Spleen (tissue), 11 donors: ENCODE results near the gene VWA3B. TPM values are rescaled to one million over a fixed set of nuclear protein-coding genes. Genes with fewer than 3 reads are reported as not detected.
"Not testable (repeated sequence)": the region's sequence is repeated elsewhere in the genome, so short reads cannot be mapped to it uniquely, and the experiment has no call there.

Experiments used
- DNase-seq: peaks from one replicate; pipeline ENCODE4 v3.0.0-alpha.2; 2020
- H3K27ac ChIP-seq, 8 donors: fragments of 200-600 bp; sonication (generic) in 7 of 8; 1 replicate in 4 of 8; 2 replicates in 4 of 8; pipeline versions ENCODE4 v1.5.0 to v1.8.0; 2016 to 2021; ENCODE audit warnings: inconsistent platforms in 4 of 8, mild to moderate bottlenecking in 4 of 8, moderate library complexity in 1 of 8
- H3K27me3 ChIP-seq, 7 donors: fragments of 200-600 bp; sonication (generic) in 6 of 7; replicated peaks in 1 of 7; 1 replicate in 4 of 7; 2 replicates in 3 of 7; pipeline versions ENCODE4 v1.5.0 to v1.8.0; 2016 to 2021; ENCODE audit warnings: inconsistent platforms in 3 of 7, mild to moderate bottlenecking in 1 of 7
- H3K36me3 ChIP-seq, 6 donors: fragments of 200-600 bp; sonication (generic) in 5 of 6; 1 replicate in 4 of 6; 2 replicates in 2 of 6; pipeline versions ENCODE4 v1.5.0 to v1.8.0; 2016 to 2021; ENCODE audit warnings: inconsistent platforms in 2 of 6
- H3K4me1 ChIP-seq, 6 donors: fragments of 200-600 bp; sonication (generic) in 5 of 6; 1 replicate in 3 of 6; 2 replicates in 3 of 6; pipeline versions ENCODE4 v1.5.0 to v1.8.0; 2016 to 2021; ENCODE audit warnings: inconsistent platforms in 3 of 6
- H3K4me3 ChIP-seq, 8 donors: fragments of 200-600 bp; sonication (generic) in 7 of 8; 1 replicate in 4 of 8; 2 replicates in 4 of 8; pipeline versions ENCODE4 v1.5.0 to v1.8.0; 2016 to 2021; ENCODE audit warnings: inconsistent platforms in 4 of 8, mild to moderate bottlenecking in 4 of 8, moderate library complexity in 2 of 8
- H3K9me3 ChIP-seq, 8 donors: fragments of 200-600 bp; sonication (generic) in 7 of 8; 1 replicate in 4 of 8; 2 replicates in 4 of 8; pipeline versions ENCODE4 v1.5.0 to v1.8.0; 2016 to 2021; ENCODE audit warnings: inconsistent platforms in 4 of 8
- CTCF ChIP-seq, 11 experiments: fragments of 200-600 bp in 7 of 11; fragments of 450-650 bp in 4 of 11; sonication (generic) in 4 of 11; IDR thresholded peaks in 8 of 11; conservative IDR thresholded peaks in 3 of 11; 1 replicate in 7 of 11; 2 replicates in 4 of 11; pipeline versions ENCODE4 v1.4.0 to v1.8.0; 2016 to 2021; ENCODE audit warnings: antibody characterized with exemption in 11 of 11, inconsistent platforms in 4 of 11, mild to moderate bottlenecking in 1 of 11
- POLR2A ChIP-seq, 3 donors: fragments of 450-650 bp; IDR thresholded peaks; one replicate each; pipeline ENCODE4 v1.5.1; 2017; ENCODE audit warnings: antibody characterized with exemption in 3 of 3, mild to moderate bottlenecking in 1 of 3
- POLR2AphosphoS5 ChIP-seq, 3 donors: sonication (generic); formaldehyde crosslinking; IDR thresholded peaks; one replicate each; pipeline ENCODE4 v1.5.1; 2017; ENCODE audit warnings: antibody characterized with exemption in 3 of 3
- WGBS, 5 donors: extraction: QIAGEN DNeasy Blood & Tissue Kit in 3 of 5; methylation state at CpG; one replicate each; pipeline versions ENCODE4 v1.1.5 to v1.1.7; 2013 to 2018; 5-methylcytosine and 5-hydroxymethylcytosine counted together
- intact Hi-C: fragments of 100-400 bp; cut with DNase I; formaldehyde crosslinking; loops from one replicate; pipeline ENCODE4 v1.15.0; 2023; ENCODE audit warnings: low total_unique reads
- polyA plus RNA-seq, 3 donors: library from polyadenylated mRNA; stranded (reverse); fragments of 200-250 nt; gene quantifications; one replicate each; pipeline ENCODE4 v1.2.1, GENCODE V29; 2013
- total RNA-seq, 7 donors: library from RNA; depleted of rRNA in 3 of 7; stranded (reverse); fragments of >200 nt in 3 of 7; fragmentation: NEBNext Ultra II Directional in 4 of 7; extraction: Animal tissue kit (Norgen Biotek cat#: 25700) in 4 of 7; gene quantifications; one replicate each; pipeline versions ENCODE4 v1.1.0 to v1.2.1, GENCODE V29; 2016 to 2021
- donor health status: healthy with polysubstance abuse.
- donor health status: DM: no; HTN: no; CAD: no; lungs with moderate emphysema.
- donor health status: DM: no; HTN: no; CAD: no.
- donor health status: Bipolar disorder and iron deficiency.
- donor health status: healthy.
- donor health status: DM: no; HTN: no; CAD: no.
- donor health status: DM: yes; HTN: yes; CAD: no.

Gene VWA3B
- total and polyA plus RNA-seq, 10 donors = 0.02 to 0.13 TPM; not detected in 8

DNA sequence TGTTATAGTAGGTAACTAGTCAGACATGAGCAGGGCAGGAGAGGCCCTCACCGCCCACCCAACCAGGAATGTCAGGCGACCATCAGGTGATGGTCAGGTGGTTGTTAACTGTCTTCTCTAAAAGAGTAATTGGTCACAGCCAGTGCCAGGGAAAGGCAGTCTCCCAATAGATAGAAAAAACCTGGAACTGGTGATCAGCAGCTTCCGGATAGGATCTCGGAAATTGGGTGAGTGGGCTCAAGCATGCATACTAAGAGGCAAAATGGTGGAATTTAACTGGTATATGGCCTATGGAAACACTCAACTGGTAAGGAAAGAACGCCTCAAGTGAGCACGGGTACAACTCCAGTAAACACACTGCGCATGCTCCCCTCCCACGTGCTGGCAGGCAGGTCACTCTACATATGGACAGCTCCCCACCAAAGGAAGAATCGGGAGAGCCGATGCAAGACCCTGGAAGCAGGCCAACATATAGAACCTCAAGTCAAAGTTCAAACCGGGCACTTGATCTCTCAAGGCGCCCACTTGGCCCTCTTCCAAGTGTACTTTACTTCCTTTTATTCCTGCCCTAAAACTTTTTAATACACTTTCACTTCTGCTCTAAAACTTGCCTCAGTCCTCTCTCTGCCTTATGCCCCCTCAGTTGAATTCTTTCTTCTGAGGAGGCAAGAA lies 47.7 kb upstream of the VWA3B start:
- 63 to 72% (median 64%) methylated on average over 12 of the region's 12 CpGs for whole genome bisulfite sequencing, 5 donors
- Histone ChIP-seq H3K4me3 (no peak overlapping the region), H3K9me3 (peaks cover 3 to 18% (median 15%) of the 10 kb centered on the region in 8 donors), H3K4me1 (peaks cover 0 to 25% (median 11%) of the 10 kb centered on the region in 6 donors), H3K27ac (no peak overlapping the region), H3K27me3 (no peaks in the 10 kb centered on the region), H3K36me3 (no peaks in the 10 kb centered on the region)
- TF ChIP-seq CTCF (IDR thresholded peaks at IDR 0.05 in 8 of 11, conservative IDR thresholded peaks at IDR 0.05 in 3 of 11) = no peak
- TF ChIP-seq POLR2AphosphoS5 (IDR thresholded peaks at IDR 0.05) = no peak
- TF ChIP-seq POLR2A (IDR thresholded peaks at IDR 0.05) = no peak
- intact Hi-C loops = no loop called here
- DNase-seq = no peak

GRCh38 chr2:98040331-98040939 lies 46.5 kb upstream of the VWA3B start:
- intact Hi-C loops = no loop called here
- peaks cover 3 to 31% (median 27%) of the 10 kb centered on the region in 8 donors for H3K9me3 ChIP-seq
- 86 to 95% (median 92%) methylated on average over 7 to 8 of the region's 8 CpGs for WGBS, 5 donors
- H3K36me3 ChIP-seq = no peaks in the 10 kb centered on the region
- DNase-seq = no peak
- no peak overlapping the region for H3K4me3 ChIP-seq
- TF ChIP-seq POLR2AphosphoS5 (IDR thresholded peaks at IDR 0.05) (no peak), POLR2A (IDR thresholded peaks at IDR 0.05) (no peak)
- no peak overlapping the region for H3K27ac ChIP-seq
- peaks cover 0 to 25% (median 11%) of the 10 kb centered on the region in 6 donors for H3K4me1 ChIP-seq
- no peaks in the 10 kb centered on the region for H3K27me3 ChIP-seq

DNA sequence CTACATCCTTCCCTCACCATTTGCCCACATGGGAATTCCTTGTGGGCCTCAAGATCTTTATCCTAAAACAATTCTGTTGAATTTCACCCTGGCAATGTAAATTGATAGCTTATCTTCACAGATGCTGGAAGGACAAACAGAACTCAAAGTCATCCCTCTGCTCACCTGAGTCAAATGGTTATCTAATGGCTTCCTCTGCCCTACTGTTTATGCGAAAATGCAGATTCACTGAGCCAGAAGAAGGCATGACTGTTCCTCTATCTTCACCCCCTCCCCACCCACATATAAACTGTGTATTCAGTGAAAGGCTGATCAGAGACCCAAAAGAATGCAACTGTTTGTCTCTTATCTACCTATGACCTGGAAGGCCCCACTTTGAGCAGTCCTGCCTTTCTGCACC lies 43.9 kb upstream of the VWA3B start:
- WGBS, 5 donors = 84 to 100% (median 94%) methylated on average over 1 of the region's 1 CpG
- Histone ChIP-seq H3K4me3 (no peak overlapping the region), H3K4me1 (peaks cover 0 to 19% (median 11%) of the 10 kb centered on the region in 6 donors), H3K36me3 (no peaks in the 10 kb centered on the region), H3K27ac (no peak overlapping the region), H3K9me3 (peaks cover 3 to 40% (median 31%) of the 10 kb centered on the region in 8 donors), H3K27me3 (no peaks in the 10 kb centered on the region)
- TF ChIP-seq CTCF (IDR thresholded peaks at IDR 0.05 in 8 of 11, conservative IDR thresholded peaks at IDR 0.05 in 3 of 11) (no peak), POLR2AphosphoS5 (IDR thresholded peaks at IDR 0.05) (no peak), POLR2A (IDR thresholded peaks at IDR 0.05) (no peak)
- intact Hi-C loops = no loop called here
- no peak for DNase-seq

GRCh38 chr2:98044730-98045129 lies 42.2 kb upstream of the VWA3B start:
- H3K4me1 ChIP-seq, H3K4me3 ChIP-seq, DNase-seq, H3K36me3 ChIP-seq, H3K27ac ChIP-seq, intact Hi-C loops, H3K27me3 ChIP-seq: not testable (repeated sequence)
- 92 to 98% (median 95%) methylated on average over 2 of the region's 2 CpGs for WGBS, 5 donors
- peaks cover 3 to 40% (median 31%) of the 10 kb centered on the region in 8 donors for H3K9me3 ChIP-seq

DNA sequence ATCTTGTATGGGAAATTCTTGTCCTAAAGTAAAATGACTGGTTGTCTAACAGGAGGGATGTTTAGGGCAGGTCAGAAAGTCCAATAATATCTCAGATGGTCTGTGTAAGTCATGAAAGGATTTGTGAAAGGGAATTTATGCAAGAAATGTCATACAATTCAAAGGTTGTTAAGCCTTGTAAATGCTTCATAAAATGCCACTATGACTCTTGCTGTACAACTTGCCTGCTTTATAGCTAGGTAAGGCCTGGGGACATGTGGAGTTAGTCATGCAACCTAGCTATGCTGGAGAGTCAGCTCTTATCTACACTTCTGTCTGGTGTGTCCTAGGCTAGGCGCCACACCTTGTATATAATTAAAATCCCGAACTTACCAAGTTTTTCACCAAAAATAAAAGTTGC lies 36.9 kb upstream of the VWA3B start:
- Histone ChIP-seq H3K27ac (no peak overlapping the region), H3K36me3 (no peaks in the 10 kb centered on the region), H3K9me3 (peaks cover 0 to 14% (median 7%) of the 10 kb centered on the region in 8 donors), H3K4me1 (no peaks in the 10 kb centered on the region), H3K27me3 (no peaks in the 10 kb centered on the region), H3K4me3 (no peak overlapping the region)
- no peak for DNase-seq
- intact Hi-C loops = no loop called here
- 86 to 96% (median 93%) methylated on average over 2 of the region's 2 CpGs for WGBS, 5 donors
- TF ChIP-seq CTCF (IDR thresholded peaks at IDR 0.05 in 8 of 11, conservative IDR thresholded peaks at IDR 0.05 in 3 of 11) (no peak), POLR2A (IDR thresholded peaks at IDR 0.05) (no peak), POLR2AphosphoS5 (IDR thresholded peaks at IDR 0.05) (no peak)
